GM12892 (cell line): Measurements from ENCODE around the gene CDHR3.
A peak's percentile ranks its signal among the peaks of the same experiment; 100 is the strongest.

ENCODE experiments used
- DNase-seq: peaks from one replicate; pipeline ENCODE4 v3.0.0; 2011; ENCODE audit not compliant: insufficient read length
- FAIRE-seq: peaks from 2 replicates; lab custom pipeline; 2011; peaks lifted over from hg19 to GRCh38; lab: Jason Lieb, UNC
- POLR2A ChIP-seq: IDR thresholded peaks from 2 replicates; pipeline ENCODE4 v1.6.1; 2011; ENCODE audit warnings: low read depth, low read length, control low read depth
- POLR2AphosphoS5 ChIP-seq: IDR thresholded peaks from 2 replicates; pipeline ENCODE4 v1.6.1; 2011; ENCODE audit warnings: low read depth, low read length, control low read depth
- TAF1 ChIP-seq: IDR thresholded peaks from 2 replicates; pipeline ENCODE4 v1.6.1; 2011; ENCODE audit warnings: low read depth, mild to moderate bottlenecking, control low read depth, low read length, borderline replicate concordance

Gene CDHR3

DNA sequence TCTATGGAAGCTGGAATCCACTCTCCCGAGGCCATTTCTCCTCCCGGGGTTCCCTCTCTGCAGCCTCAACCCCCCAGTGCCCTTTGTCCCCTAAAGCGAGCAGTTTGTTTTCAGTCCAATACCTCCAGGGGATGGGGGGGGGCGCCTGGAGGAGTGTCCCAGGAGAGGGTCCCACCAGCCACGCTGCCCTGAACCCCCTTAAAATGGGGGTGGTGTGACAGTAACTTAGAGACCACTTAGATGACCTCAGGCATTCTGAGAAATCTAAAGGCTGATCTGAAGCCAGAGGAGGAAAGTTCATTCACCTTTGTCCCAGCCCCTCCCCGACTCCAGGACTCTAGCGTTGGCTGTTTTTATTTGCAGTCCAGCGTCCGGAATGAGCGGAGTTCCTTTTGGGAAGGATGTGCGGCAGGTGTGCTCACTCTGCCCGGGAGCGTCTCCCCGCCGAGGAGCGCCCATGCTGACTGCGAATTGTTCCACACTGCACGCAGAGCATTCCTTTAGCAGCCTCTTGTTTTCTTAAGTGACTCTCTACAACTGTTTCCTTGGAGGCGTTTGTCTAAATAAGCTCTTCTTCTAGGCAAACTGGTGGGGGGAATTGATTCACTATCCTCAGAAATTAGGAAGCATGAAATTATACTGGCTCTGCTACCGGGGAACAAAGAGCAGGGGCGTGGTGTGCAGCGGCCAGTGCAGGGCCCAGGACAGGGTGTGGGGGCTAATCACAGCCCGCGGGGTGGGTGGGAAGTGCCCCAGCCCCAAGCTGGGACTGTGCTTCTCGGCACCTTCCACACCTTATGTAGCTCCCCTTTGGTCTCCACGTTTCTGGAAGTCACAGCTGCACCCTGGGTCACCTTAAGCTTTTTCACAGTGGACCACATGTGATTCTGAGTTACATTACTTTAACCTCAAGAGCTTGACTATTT is 102.8 kb downstream of the CDHR3 start:
- no peak for FAIRE-seq
- TF ChIP-seq TAF1: no peak
- TF ChIP-seq POLR2A: no peak
- no peak for TF ChIP-seq POLR2AphosphoS5
- no peak for DNase-seq

DNA sequence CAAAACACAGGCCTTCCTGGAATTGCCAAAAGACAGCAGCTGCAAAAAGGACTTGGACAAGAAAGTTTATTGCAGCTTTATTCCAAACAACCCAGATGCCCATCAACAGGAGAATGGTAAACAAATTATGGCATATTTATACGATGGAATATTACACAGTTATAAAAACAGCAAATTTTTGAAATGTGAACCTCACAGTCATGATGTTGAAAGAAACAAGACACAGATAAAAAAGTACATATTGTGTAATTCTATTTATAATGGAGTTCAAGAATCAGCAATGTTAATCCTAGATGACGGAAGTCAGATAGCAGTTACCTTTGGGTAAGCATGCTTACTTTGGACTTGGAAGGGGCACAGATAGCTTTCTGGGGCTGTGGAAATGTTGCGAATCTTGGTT is 104.6 kb downstream of the CDHR3 start:
- FAIRE-seq (no peak), DNase-seq (no peak)
- no peak for TF ChIP-seq POLR2AphosphoS5

DNA sequence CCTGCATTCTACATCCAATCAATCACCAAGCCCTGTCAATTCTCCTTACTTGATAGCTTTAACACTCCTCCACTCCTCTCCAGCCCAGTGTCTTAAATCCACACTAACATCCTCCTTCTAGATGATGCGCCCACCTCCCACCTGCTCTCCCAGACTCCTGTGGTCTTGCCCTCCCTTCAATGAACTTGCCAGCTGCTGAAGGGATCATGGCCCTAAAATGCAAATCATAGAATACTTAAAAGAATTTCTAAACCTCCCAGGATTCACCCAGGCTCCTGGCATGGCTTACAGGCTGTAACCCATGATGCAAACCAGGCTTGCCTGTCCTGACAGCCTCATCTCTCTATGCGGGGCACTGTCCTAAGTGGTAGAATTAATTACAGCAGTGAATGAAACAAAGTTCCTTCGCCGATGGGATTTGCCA is 105.5 kb downstream of the CDHR3 start:
- no peak for FAIRE-seq
- DNase-seq: no peak
- TF ChIP-seq TAF1: no peak
- TF ChIP-seq POLR2A: no peak
- TF ChIP-seq POLR2AphosphoS5: no peak

DNA sequence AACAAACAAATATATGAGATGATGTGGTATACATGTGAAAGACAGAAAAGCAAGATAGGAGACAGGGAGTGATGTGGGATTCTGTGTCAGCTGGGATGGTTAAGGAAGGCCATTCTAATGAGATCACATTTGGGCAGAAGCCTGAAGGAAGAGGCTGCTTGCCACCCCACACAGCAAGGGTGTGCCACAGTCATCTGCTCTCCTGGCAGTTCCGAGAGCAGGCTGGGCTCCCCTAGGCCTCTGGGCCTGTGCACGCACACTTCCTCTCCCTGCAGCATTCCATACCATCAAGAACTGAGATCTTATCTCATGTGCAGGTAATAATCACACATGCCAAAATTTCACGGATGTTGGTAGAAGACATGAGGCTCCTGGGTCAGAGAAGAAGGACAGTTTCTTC is 105.9 kb downstream of the CDHR3 start:
- no peak for FAIRE-seq
- TF ChIP-seq POLR2AphosphoS5 (no peak), POLR2A (no peak), TAF1 (no peak)
- DNase-seq: no peak

DNA sequence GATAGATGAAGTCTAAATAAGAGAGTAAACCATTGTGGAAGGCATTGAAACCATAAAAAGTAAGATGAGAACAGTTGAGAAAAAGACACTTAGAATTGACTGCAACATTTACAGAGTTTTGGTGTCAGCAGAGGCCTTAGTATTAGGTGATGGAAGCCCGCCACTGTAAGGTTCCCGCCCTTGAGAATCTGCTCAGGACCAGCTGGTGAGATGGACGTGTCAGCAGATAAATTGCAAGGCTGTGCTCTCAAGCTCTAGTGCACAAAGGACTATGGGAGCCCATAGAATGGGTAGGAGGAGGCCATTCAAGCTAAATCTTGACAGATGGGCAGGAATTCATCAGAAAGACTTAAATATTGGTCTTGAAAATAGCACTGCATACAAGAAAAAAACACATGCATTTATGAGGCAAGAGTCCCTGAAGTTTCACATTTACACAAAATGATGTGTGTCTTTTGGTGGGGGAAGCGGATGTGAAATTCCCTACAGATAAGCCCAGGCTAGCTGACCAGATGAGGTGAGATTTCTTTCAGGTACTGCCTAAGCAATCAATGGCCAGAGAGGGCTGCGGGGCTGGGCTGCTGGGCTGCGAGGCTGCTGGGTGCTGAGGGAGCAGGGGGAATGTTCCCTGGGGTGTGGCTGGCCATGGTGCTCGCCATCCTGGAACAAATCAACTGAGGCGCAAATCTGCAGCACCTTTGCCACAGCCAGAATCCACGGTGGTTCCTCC is 106.6 kb downstream of the CDHR3 start:
- TF ChIP-seq POLR2A (no peak), TAF1 (no peak), POLR2AphosphoS5 (no peak)
- no peak for DNase-seq
- FAIRE-seq: no peak

DNA sequence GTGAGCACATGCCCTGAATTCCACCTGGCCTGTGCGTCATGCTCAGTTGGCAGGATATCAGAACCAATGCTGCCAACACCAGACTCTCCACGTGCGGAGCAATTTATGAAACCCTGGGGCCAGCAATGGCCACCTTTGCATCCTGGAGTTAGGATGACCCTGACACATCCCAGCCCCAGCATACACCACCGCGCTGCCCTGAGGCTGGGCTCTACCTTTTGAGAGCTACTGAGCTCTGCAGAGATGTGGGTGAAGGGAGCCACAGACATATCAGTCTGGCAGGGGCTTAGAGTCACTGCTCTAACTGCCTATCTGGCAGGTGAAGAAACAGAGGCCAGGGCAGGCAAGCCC is 107.1 kb downstream of the CDHR3 start:
- DNase-seq (no peak), FAIRE-seq (no peak)
- no peak for TF ChIP-seq POLR2AphosphoS5
- no peak for TF ChIP-seq POLR2A
- TF ChIP-seq TAF1: no peak

DNA sequence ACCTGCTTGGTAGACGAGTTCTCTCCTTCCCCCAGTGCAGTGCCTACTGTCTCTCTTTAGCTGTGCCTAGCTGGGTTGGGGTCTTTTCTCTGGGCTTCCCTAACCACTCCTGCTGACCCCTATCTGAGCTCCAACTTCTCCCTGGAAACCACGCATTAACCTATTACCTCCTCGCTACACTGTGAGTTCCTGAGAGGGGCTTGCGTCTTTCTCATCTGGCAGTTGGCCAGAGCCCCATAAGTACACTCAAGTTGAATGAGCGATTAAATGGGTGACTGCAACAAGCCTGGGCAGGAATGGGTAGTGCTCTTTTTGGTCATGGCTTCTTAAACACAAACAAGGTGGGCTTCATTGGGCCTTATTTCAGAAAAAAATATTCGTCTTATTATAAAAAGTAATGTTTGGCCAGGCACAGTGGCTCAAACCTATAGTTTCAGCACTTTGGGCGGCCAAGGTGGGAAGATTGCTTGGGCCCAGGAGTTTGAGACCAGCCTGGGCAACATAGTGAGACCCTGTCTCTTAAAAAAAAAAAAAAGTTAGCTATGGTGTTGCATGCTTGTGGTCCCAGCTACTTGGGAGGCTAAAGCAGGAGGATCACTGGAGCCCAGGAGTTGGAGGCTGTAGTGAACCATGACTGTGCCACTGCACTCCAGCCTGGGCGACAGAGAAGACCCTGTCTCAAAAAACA is 107.6 kb downstream of the CDHR3 start:
- DNase-seq (no peak), FAIRE-seq (no peak)
- TF ChIP-seq POLR2AphosphoS5: no peak
- no peak for TF ChIP-seq POLR2A
- no peak for TF ChIP-seq TAF1

DNA sequence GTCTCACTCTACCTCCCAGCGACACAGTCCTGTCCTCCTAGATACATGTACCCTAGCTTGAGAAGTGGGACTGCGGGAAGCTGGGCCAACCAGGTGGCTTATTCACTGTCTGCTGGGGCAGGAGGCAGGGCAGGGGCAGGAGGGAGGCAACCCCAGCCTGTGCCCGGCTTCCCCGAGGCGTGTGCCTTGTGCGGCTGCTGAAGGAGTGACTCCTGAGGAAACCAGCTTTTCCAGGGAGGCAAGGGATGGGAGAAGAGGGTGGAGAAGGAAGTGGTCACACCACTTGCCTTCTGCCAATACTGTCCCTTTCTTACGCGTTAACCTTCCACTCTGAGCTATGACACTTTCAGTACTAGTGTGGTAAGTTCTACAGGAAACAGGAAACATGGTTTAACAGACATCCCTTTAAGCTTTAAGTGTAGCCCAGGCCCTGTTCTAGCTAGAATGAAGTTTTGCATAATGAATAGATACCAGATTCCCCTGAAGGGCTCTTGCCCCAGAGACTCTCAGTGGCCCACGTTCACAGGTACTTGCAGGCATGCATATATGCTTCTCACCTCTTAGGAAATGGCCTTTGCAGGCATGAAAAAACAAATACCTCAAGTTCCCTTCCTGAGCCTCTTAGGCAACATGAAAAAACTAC is 108.4 kb downstream of the CDHR3 start:
- DNase-seq (peak; percentile 58), FAIRE-seq (peak; percentile 92)
- TF ChIP-seq POLR2A: peak; percentile 53
- TF ChIP-seq TAF1: 0 out of 2 replicates have a peak, but pooled peaks have one; percentile 16
- TF ChIP-seq POLR2AphosphoS5: peak; percentile 77

DNA sequence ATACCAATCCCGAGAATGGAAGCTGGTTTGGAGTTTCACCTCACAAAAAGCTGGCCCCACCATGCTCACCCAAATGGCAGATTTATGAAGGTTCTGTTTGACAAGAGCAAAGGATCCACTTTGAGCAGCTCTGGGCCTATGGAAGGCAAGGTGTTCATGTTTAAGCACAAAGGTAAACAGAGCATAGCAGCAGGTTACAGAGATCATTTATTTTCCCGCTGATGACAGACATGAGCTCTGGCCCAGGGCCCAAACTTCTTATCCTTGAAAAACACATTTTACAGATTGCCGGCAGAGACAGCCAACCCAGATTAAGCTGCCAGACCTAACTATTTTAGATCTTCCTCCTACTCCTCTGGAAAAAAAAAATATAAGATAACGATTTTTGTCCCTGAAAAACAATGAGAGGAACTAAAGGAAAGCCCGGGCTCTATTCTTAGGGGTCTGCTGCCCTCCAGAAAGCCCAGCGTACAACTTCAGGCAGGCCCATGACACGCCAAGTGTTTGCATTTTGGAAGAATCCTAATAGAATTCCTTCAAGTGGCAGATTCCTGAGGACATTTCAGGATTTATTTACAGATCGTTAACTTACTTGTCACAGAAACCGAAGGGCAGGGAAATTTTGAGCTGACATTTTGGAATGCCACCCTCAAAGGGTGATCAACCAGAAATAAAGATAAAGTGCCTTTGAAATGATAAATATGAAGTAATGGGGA is 109.1 kb downstream of the CDHR3 start:
- TF ChIP-seq TAF1 (no peak), POLR2A (no peak), POLR2AphosphoS5 (no peak)
- no peak for FAIRE-seq
- no peak for DNase-seq

DNA sequence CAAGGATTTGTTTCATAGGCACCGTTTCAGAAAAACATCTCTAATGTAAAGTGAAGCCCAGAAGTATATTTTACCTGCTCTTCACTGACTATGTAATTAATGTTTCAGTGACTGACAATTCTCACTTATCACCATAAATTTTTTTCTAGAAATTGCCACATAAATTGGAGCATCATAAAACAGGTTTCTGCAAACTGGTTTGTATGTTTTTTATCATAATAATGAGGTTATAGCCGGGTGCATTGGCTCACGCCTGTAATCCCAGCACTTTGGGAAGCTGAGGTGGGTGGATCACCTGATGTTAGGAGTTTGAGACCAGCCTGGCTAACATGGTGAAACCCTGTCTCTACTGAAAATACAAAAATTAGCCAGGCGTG is 109.6 kb downstream of the CDHR3 start:
- DNase-seq: no peak
- FAIRE-seq: no peak
- no peak for TF ChIP-seq TAF1
- TF ChIP-seq POLR2A: no peak
- TF ChIP-seq POLR2AphosphoS5: no peak

DNA sequence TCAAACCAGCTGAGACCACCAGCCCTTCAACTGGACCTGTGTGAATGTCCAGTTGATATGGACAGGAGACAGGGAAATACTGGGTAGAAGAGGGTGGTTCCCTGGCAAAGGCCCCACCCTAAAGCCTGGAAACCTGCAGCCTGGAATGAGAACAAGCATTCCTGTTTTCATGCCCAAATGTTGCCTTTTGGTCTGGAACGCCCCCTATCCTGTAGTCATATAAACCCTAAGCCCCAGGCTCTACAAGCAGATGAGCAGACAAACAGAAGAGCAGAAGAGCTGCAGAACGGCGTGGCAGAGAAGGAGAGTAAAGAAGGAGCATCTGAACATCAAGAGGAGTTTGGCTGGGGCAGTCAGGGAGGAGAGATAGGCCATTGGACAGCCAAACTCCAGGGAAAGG is 110.6 kb downstream of the CDHR3 start:
- DNase-seq (no peak), FAIRE-seq (no peak)
- TF ChIP-seq POLR2A (no peak), TAF1 (no peak), POLR2AphosphoS5 (no peak)
